Type B pancreatic cell (in vitro differentiated cells): ENCODE results near the gene NOS1AP. TPM values are rescaled to one million over a fixed set of nuclear protein-coding genes. Genes with fewer than 3 reads are reported as not detected.
A peak's percentile ranks its signal among the peaks of the same experiment; 100 is the strongest.

Experiments used
- DNase-seq: peaks from one replicate; pipeline ENCODE4 v3.0.0; 2021; ENCODE audit warnings: mixed read lengths; ENCODE audit not compliant: unreplicated experiment; ENCODE audit errors: extremely low spot score
- H3K27ac Mint-ChIP-seq: 2 replicates; pipeline ENCODE4 v1.8.0; 2021; ENCODE audit warnings: mild to moderate bottlenecking, mixed read lengths
- H3K27me3 Mint-ChIP-seq: 2 replicates; pipeline ENCODE4 v1.8.0; 2021; ENCODE audit warnings: mixed read lengths
- H3K36me3 Mint-ChIP-seq: 2 replicates; pipeline ENCODE4 v1.8.0; 2021; ENCODE audit warnings: mixed read lengths
- H3K4me1 Mint-ChIP-seq: one replicate; pipeline ENCODE4 v1.8.0; 2021; ENCODE audit warnings: mixed read lengths; ENCODE audit not compliant: unreplicated experiment
- H3K4me3 Mint-ChIP-seq: 2 replicates; pipeline ENCODE4 v1.8.0; 2021; ENCODE audit warnings: mild to moderate bottlenecking, mixed read lengths
- H3K9me3 Mint-ChIP-seq: 2 replicates; pipeline ENCODE4 v1.8.0; 2021; ENCODE audit warnings: mixed read lengths
- total RNA-seq: library from RNA; stranded (reverse); gene quantifications from 2 replicates; pipeline ENCODE4 v1.2.1, GENCODE V29; 2021; ENCODE audit warnings: low replicate concordance
- TF ChIP-seq, protein P1 (sequence below): fragments of 200-600 bp; sonication (generic); conservative IDR thresholded peaks from 2 replicates; pipeline ENCODE4 v1.5.0; 2021; ENCODE audit warnings: antibody characterized with exemption, mild to moderate bottlenecking

Gene NOS1AP
- total RNA-seq, 1 donor from 2014 or later = 10.4 TPM

DNA sequence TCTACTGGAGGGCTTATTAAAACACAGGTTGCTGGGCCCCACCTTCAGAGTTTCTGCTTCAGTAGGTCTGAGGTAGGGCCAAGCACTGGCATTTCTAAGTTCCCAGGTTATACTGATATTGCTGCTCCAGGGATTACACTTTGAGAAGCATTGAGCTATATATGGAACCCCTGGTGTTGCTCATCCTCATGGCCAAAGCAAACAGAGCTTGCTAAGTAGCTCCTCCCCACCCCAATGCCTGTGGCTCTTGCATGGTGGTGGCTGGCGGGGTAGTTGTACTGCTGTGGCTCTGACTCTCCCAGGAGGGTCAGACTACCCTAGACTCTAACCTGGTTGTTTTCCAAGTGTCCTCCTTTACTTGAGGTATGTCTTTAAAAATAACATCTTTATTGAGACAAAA is 163.6 kb downstream of the NOS1AP start:
- Mint-ChIP-seq H3K9me3 (no peaks in the 10 kb centered on the region), H3K36me3 (no peaks in the 10 kb centered on the region), H3K27me3 (no peaks in the 10 kb centered on the region), H3K27ac (no peak overlapping the region), H3K4me1 (peaks cover 34% of the 10 kb centered on the region), H3K4me3 (no peak overlapping the region)
- TF ChIP-seq, protein P1, sequence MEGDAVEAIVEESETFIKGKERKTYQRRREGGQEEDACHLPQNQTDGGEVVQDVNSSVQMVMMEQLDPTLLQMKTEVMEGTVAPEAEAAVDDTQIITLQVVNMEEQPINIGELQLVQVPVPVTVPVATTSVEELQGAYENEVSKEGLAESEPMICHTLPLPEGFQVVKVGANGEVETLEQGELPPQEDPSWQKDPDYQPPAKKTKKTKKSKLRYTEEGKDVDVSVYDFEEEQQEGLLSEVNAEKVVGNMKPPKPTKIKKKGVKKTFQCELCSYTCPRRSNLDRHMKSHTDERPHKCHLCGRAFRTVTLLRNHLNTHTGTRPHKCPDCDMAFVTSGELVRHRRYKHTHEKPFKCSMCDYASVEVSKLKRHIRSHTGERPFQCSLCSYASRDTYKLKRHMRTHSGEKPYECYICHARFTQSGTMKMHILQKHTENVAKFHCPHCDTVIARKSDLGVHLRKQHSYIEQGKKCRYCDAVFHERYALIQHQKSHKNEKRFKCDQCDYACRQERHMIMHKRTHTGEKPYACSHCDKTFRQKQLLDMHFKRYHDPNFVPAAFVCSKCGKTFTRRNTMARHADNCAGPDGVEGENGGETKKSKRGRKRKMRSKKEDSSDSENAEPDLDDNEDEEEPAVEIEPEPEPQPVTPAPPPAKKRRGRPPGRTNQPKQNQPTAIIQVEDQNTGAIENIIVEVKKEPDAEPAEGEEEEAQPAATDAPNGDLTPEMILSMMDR = no peak
- no peak for DNase-seq

- TF ChIP-seq, protein P1 = no peak
- no peak for DNase-seq
- Mint-ChIP-seq H3K27ac (no peak overlapping the region), H3K36me3 (no peaks in the 10 kb centered on the region), H3K27me3 (no peaks in the 10 kb centered on the region), H3K4me1 (peaks cover 34% of the 10 kb centered on the region), H3K4me3 (no peak overlapping the region), H3K9me3 (no peaks in the 10 kb centered on the region)
Observed at GRCh38 chr1:162233937-162234336, 164.4 kb downstream of the NOS1AP start.

DNA sequence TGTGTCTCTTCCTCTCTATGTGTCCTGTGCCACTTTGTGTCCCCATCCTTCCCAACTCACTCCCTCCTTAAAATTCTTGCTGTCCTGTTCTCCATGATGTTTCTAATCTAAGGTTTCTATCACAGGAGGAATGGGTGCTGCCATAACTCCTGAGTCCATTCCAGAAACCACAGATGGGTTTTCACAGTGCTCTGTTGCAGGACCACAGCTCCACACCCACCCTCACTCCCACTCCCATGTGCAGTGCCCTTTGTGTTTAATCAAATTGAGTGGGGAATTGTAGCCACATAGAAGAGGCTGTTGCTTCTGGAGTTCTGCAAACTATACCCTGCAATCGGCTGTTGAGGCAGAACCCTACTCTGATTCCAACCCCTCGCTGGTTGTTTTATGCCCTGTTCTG is 165.1 kb downstream of the NOS1AP start:
- peaks cover 38% of the 10 kb centered on the region for H3K4me1 Mint-ChIP-seq
- TF ChIP-seq, protein P1 = no peak

GRCh38 chr1:162235241-162235800 is 165.8 kb downstream of the NOS1AP start:
- Mint-ChIP-seq H3K4me1 (peaks cover 35% of the 10 kb centered on the region), H3K36me3 (no peaks in the 10 kb centered on the region), H3K27me3 (no peaks in the 10 kb centered on the region), H3K9me3 (no peaks in the 10 kb centered on the region), H3K4me3 (no peak overlapping the region), H3K27ac (no peak overlapping the region)
- TF ChIP-seq, protein P1 = no peak
- DNase-seq = no peak

More for the DNA sequence above, 165.1 kb downstream of the NOS1AP start:
- Mint-ChIP-seq H3K36me3 (no peaks in the 10 kb centered on the region), H3K4me3 (no peak overlapping the region), H3K27me3 (no peaks in the 10 kb centered on the region), H3K27ac (no peak overlapping the region), H3K9me3 (no peaks in the 10 kb centered on the region)
- DNase-seq = no peak

GRCh38 chr1:162236201-162236600 is 166.7 kb downstream of the NOS1AP start:
- Mint-ChIP-seq H3K4me3 (peak overlapping the region; percentile 24), H3K27ac (peak overlapping the region; percentile 11), H3K36me3 (no peaks in the 10 kb centered on the region), H3K27me3 (no peaks in the 10 kb centered on the region), H3K4me1 (peaks cover 35% of the 10 kb centered on the region), H3K9me3 (peaks cover 3% of the 10 kb centered on the region)
- TF ChIP-seq, protein P1 = no peak
- no peak for DNase-seq

GRCh38 chr1:162236618-162237017 is 167.1 kb downstream of the NOS1AP start:
- H3K27ac Mint-ChIP-seq = no peak overlapping the region
- H3K36me3 Mint-ChIP-seq = no peaks in the 10 kb centered on the region
- DNase-seq = no peak
- H3K27me3 Mint-ChIP-seq = no peaks in the 10 kb centered on the region
- H3K9me3 Mint-ChIP-seq = peaks cover 3% of the 10 kb centered on the region
- peaks cover 35% of the 10 kb centered on the region for H3K4me1 Mint-ChIP-seq
- peak overlapping the region; percentile 24 for H3K4me3 Mint-ChIP-seq
- TF ChIP-seq, protein P1 = no peak
